ENCODE data around the gene CLIC3.
A peak's percentile ranks its signal among the peaks of the same experiment; 100 is the strongest.

GRCh38 chr9:137035507-137035834 lies 39.1 kb upstream of the CLIC3 start:
- peak; percentile 60 for TF ChIP-seq CTCF (conservative IDR thresholded peaks at IDR 0.05; ENCODE audit: low read length)
- TF ChIP-seq EZH2phosphoT487 (IDR thresholded peaks at IDR 0.05; ENCODE audit: borderline replicate concordance, low read depth, low read length), result no peak
